ENCODE results near the gene ADCY9.
"Not testable (repeated sequence)": the region's sequence is repeated elsewhere in the genome, so short reads cannot be mapped to it uniquely, and the experiment has no call there.

Gene ADCY9

DNA sequence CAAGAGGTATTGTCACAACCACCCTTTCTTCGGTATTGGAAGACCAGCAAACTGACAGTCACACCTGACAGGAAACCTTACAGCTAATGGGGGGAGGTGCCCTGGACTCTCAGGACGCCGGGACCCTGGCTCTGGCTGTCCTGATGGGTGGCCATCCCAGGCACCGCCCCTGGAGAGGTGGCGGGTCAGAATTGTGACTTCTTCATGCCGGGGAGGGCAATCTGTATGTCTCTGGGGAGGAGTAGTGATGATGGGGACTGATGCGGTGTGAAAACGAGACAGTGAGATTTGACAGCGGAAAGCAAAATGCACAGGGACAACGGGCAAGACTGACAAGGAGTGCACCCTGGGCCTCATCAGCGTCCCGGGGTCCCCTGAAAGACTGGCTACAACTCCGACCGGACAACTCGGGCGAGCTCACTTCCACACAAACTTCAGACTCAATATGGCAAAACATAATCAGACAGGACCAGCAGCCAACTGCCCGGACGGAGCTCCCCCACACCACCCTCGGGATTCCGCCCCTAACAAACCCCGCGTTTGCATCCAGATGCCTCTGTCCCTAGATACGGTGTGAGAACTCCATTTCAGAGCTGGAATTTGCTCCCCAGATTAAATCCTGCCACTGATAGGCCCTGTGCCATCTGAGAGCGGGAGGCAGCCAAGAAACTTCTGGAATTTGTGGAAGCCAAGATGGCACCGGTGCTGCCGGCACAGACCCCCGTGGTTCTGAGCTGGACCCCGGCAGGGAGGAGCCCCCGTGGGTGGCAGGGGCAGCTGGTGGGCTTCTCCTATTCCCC, 152.2 kb downstream of the ADCY9 start:
- TF ChIP-seq, protein P1, sequence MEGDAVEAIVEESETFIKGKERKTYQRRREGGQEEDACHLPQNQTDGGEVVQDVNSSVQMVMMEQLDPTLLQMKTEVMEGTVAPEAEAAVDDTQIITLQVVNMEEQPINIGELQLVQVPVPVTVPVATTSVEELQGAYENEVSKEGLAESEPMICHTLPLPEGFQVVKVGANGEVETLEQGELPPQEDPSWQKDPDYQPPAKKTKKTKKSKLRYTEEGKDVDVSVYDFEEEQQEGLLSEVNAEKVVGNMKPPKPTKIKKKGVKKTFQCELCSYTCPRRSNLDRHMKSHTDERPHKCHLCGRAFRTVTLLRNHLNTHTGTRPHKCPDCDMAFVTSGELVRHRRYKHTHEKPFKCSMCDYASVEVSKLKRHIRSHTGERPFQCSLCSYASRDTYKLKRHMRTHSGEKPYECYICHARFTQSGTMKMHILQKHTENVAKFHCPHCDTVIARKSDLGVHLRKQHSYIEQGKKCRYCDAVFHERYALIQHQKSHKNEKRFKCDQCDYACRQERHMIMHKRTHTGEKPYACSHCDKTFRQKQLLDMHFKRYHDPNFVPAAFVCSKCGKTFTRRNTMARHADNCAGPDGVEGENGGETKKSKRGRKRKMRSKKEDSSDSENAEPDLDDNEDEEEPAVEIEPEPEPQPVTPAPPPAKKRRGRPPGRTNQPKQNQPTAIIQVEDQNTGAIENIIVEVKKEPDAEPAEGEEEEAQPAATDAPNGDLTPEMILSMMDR (IDR thresholded peaks at IDR 0.05; ENCODE audit: low read depth, low read length, poor library complexity, severe bottlenecking), result no peak
- no peak for TF ChIP-seq EZH2phosphoT487 (IDR thresholded peaks at IDR 0.05; ENCODE audit: borderline replicate concordance, low read length)
- no peak overlapping the region for H3K4me2 ChIP-seq (ENCODE audit: low read length)

DNA sequence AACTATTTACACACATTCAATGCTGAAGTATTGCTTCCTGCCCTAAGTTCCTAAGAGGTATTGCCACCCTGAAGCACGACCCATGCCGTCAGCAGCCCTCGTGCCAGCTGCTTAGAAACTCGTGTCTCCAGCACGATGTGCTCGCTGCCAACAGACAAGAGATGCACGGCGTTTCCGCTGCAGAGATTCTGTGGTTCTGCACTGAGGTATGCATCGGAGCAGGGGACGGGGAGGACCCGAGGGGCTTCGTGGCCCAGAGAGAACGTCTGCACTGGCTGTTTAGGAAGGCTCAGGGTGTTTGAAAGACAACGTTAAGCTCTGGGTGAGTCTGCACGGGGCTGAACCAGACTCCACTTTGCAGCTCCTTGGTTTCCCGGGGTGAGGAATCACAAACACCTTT, 153.0 kb downstream of the ADCY9 start:
- Histone ChIP-seq H3K27ac (ENCODE audit: low read depth, low read length) (no peak overlapping the region), H3K27me3 (ENCODE audit: control insufficient read depth, low read length) (no peaks in the 10 kb centered on the region), H3K9me2 (replicated peaks; ENCODE audit: control insufficient read depth, low read length) (no peaks in the 10 kb centered on the region), H3K79me2 (ENCODE audit: control insufficient read depth, low read length) (no peaks in the 10 kb centered on the region), H4K20me1 (ENCODE audit: control insufficient read depth, insufficient read depth, low read depth, low read length) (no peaks in the 10 kb centered on the region), H3K9me3 (ENCODE audit: control insufficient read depth, insufficient read depth, low read length) (no peaks in the 10 kb centered on the region), H3F3A (ENCODE audit: control insufficient read depth, insufficient read depth) (no peaks in the 10 kb centered on the region), H3K36me3 (ENCODE audit: control insufficient read depth, low read length) (no peaks in the 10 kb centered on the region), H3K4me3 (ENCODE audit: low read length) (no peak overlapping the region), H3K4me1 (ENCODE audit: control insufficient read depth, low read length) (no peaks in the 10 kb centered on the region), H3K4me2 (ENCODE audit: low read length) (no peak overlapping the region)
- no peak for TF ChIP-seq EZH2phosphoT487 (IDR thresholded peaks at IDR 0.05; ENCODE audit: borderline replicate concordance, low read length)
- TF ChIP-seq, protein P1 (IDR thresholded peaks at IDR 0.05; ENCODE audit: low read depth, low read length, poor library complexity, severe bottlenecking), result no peak

More for the DNA sequence above, 152.2 kb downstream of the ADCY9 start:
- no peak overlapping the region for H3K4me3 ChIP-seq (ENCODE audit: low read length)
- H3K9me3 ChIP-seq (ENCODE audit: control insufficient read depth, insufficient read depth, low read length), result no peaks in the 10 kb centered on the region
- no peaks in the 10 kb centered on the region for H3K9me2 ChIP-seq (replicated peaks; ENCODE audit: control insufficient read depth, low read length)
- no peaks in the 10 kb centered on the region for H3F3A ChIP-seq (ENCODE audit: control insufficient read depth, insufficient read depth)
- no peaks in the 10 kb centered on the region for H3K36me3 ChIP-seq (ENCODE audit: control insufficient read depth, low read length)
- H3K79me2 ChIP-seq (ENCODE audit: control insufficient read depth, low read length), result no peaks in the 10 kb centered on the region
- H3K27me3 ChIP-seq (ENCODE audit: control insufficient read depth, low read length), result no peaks in the 10 kb centered on the region
- H3K27ac ChIP-seq (ENCODE audit: low read depth, low read length), result no peak overlapping the region
- no peaks in the 10 kb centered on the region for H4K20me1 ChIP-seq (ENCODE audit: control insufficient read depth, insufficient read depth, low read depth, low read length)
- H3K4me1 ChIP-seq (ENCODE audit: control insufficient read depth, low read length), result no peaks in the 10 kb centered on the region

DNA sequence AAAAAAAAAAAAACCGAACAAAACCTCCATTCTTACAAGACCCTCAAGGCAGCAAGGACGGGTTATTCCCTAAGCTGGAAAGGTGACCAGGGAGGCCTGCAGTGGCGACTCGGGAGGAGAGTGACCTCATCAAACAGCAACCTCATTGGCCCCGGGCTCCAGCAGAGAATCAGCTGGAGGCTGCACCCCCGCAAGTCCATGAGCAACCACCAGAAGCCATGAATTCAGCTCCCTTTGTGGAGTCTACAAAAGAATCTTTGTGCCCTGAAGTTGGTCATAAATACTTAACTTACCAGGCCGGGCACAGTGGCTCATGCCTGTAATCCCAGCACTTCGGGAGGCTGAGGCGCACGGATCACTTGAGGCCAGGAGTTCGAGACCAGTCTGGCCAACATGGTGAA, 154.8 kb downstream of the ADCY9 start:
- no peak overlapping the region for H3K27ac ChIP-seq (ENCODE audit: low read depth, low read length)
- H3K27me3 ChIP-seq (ENCODE audit: control insufficient read depth, low read length), result no peaks in the 10 kb centered on the region
- TF ChIP-seq EZH2phosphoT487 (IDR thresholded peaks at IDR 0.05; ENCODE audit: borderline replicate concordance, low read length), result no peak
- TF ChIP-seq, protein P1 (IDR thresholded peaks at IDR 0.05; ENCODE audit: low read depth, low read length, poor library complexity, severe bottlenecking), result no peak
- H3K79me2 ChIP-seq (ENCODE audit: control insufficient read depth, low read length), result no peaks in the 10 kb centered on the region
- H3K9me2 ChIP-seq (replicated peaks; ENCODE audit: control insufficient read depth, low read length), result no peaks in the 10 kb centered on the region
- H4K20me1 ChIP-seq (ENCODE audit: control insufficient read depth, insufficient read depth, low read depth, low read length), result no peaks in the 10 kb centered on the region
- no peaks in the 10 kb centered on the region for H3K4me1 ChIP-seq (ENCODE audit: control insufficient read depth, low read length)
- no peak overlapping the region for H3K4me3 ChIP-seq (ENCODE audit: low read length)
- no peaks in the 10 kb centered on the region for H3K9me3 ChIP-seq (ENCODE audit: control insufficient read depth, insufficient read depth, low read length)
- no peaks in the 10 kb centered on the region for H3K36me3 ChIP-seq (ENCODE audit: control insufficient read depth, low read length)
- no peak overlapping the region for H3K4me2 ChIP-seq (ENCODE audit: low read length)
- H3F3A ChIP-seq (ENCODE audit: control insufficient read depth, insufficient read depth), result no peaks in the 10 kb centered on the region

DNA sequence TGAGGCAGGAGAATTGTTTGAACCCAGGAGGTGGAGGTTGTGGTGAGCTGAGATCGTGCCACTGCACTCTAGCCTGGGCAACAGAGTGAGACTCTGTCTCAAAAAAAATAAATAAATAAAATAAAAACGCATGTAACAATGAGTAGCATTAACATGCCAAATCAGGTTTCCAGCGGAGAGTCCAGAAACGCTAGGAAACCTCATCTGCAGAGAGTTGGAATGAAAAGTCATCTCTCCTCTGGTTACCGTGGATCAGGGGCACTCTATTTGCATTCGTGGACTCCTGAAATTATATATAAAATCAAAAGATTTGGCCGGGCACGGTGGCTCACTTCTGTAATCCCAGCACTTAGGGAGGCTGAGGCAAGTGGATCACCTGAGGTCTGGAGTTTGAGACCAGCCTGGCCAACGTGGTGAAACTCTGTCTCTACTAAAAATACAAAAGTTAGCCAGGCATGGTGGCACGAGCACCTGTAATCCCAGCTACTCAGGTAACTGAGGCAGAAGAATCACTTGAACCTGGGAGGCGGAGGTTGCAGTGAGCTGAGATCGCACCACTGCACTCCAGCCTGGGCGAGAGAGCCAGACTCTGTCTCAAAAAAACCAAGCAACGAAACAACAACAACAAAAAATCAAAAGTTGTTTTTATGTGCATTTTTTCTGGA, 156.2 kb downstream of the ADCY9 start:
- not testable (repeated sequence) for H3K9me3 ChIP-seq (ENCODE audit: control insufficient read depth, insufficient read depth, low read length); H3K4me1 ChIP-seq (ENCODE audit: control insufficient read depth, low read length); H3K27ac ChIP-seq (ENCODE audit: low read depth, low read length); H3K4me2 ChIP-seq (ENCODE audit: low read length); H3K9me2 ChIP-seq (replicated peaks; ENCODE audit: control insufficient read depth, low read length); H4K20me1 ChIP-seq (ENCODE audit: control insufficient read depth, insufficient read depth, low read depth, low read length); H3K4me3 ChIP-seq (ENCODE audit: low read length); H3K79me2 ChIP-seq (ENCODE audit: control insufficient read depth, low read length); H3K36me3 ChIP-seq (ENCODE audit: control insufficient read depth, low read length); H3K27me3 ChIP-seq (ENCODE audit: control insufficient read depth, low read length); H3F3A ChIP-seq (ENCODE audit: control insufficient read depth, insufficient read depth)

Data from DOHH2 (cell line).